OCI-LY3 (cell line): ENCODE data around the gene PDE4D.

Experiments used
- H2AFZ ChIP-seq: fragments of 200-600, 300-600 bp; shearing (Covaris generic); 2 replicates; pipeline ENCODE4 v1.6.0; 2014; ENCODE audit warnings: antibody characterized with exemption, low read depth, low read length
- H3K27ac ChIP-seq: fragments of 200-600, 300-600 bp; sonication (generic); 2 replicates; pipeline ENCODE4 v1.5.1; 2014; ENCODE audit warnings: mild to moderate bottlenecking, low read length, moderate library complexity, mixed read lengths
- H3K27me3 ChIP-seq: fragments of 200-600, 300-600 bp; sonication (generic); 2 replicates; pipeline ENCODE4 v1.6.1; 2014; ENCODE audit warnings: low read depth, low read length, mixed read lengths
- H3K36me3 ChIP-seq: fragments of 200-600, 300-600 bp; sonication (generic); replicated peaks from 2 replicates; pipeline ENCODE3; 2014; ENCODE audit warnings: low read depth, low read length, mixed read lengths
- H3K4me1 ChIP-seq: fragments of 300-600, 200-600 bp; sonication (generic); 2 replicates; pipeline ENCODE4 v1.6.1; 2014; ENCODE audit warnings: low read length, mixed read lengths
- H3K4me2 ChIP-seq: fragments of 200-600, 300-600 bp; sonication (generic); 2 replicates; pipeline ENCODE4 v1.6.1; 2014; ENCODE audit warnings: low read length, mixed read lengths
- H3K4me3 ChIP-seq: fragments of 300-600, 200-600 bp; sonication (generic); 2 replicates; pipeline ENCODE4 v1.5.1; 2014; ENCODE audit warnings: antibody characterized with exemption, mild to moderate bottlenecking, low read length, moderate library complexity
- H3K79me2 ChIP-seq: fragments of 300-600, 200-600 bp; shearing (Covaris generic); 2 replicates; pipeline ENCODE4 v1.6.1; 2014; ENCODE audit warnings: mild to moderate bottlenecking, low read length, mixed read lengths
- H3K9ac ChIP-seq: fragments of 300-600, 200-600 bp; shearing (Covaris generic); 2 replicates; pipeline ENCODE4 v1.6.0; 2014; ENCODE audit warnings: mild to moderate bottlenecking, low read length, moderate library complexity
- H3K9me3 ChIP-seq: fragments of 200-600, 300-600 bp; shearing (Covaris generic); 2 replicates; pipeline ENCODE4 v1.6.1; 2014; ENCODE audit warnings: low read length, mixed read lengths; ENCODE audit not compliant: insufficient read depth
- H4K20me1 ChIP-seq: fragments of 200-600, 300-600 bp; sonication (generic); 2 replicates; pipeline ENCODE4 v1.6.1; 2016; ENCODE audit warnings: low read length, mixed read lengths; ENCODE audit not compliant: insufficient read depth
- EZH2phosphoT487 ChIP-seq: fragments of 200-600 bp; shearing (Covaris generic); IDR thresholded peaks from 2 replicates; pipeline ENCODE4 v1.6.1; 2018; ENCODE audit warnings: antibody characterized with exemption, mixed run types, low read depth
- TF ChIP-seq, protein P1 (sequence below): fragments of 200-600, 300-600 bp; sonication (generic); IDR thresholded peaks from 2 replicates; pipeline ENCODE4 v1.5.1; 2014; ENCODE audit warnings: antibody characterized with exemption, low read length, low read depth

PDE4D gene

GRCh38 chr5:59362438-59362837, 531.1 kb downstream of the PDE4D start:
- Histone ChIP-seq H4K20me1 (no peaks in the 10 kb centered on the region), H3K36me3 (no peaks in the 10 kb centered on the region), H3K27me3 (no peaks in the 10 kb centered on the region), H3K9ac (no peak overlapping the region), H3K4me3 (no peak overlapping the region), H3K79me2 (no peaks in the 10 kb centered on the region), H3K9me3 (no peaks in the 10 kb centered on the region), H3K4me2 (no peak overlapping the region), H3K4me1 (no peaks in the 10 kb centered on the region), H2AFZ (no peak overlapping the region), H3K27ac (no peak overlapping the region)
- TF ChIP-seq, protein P1, sequence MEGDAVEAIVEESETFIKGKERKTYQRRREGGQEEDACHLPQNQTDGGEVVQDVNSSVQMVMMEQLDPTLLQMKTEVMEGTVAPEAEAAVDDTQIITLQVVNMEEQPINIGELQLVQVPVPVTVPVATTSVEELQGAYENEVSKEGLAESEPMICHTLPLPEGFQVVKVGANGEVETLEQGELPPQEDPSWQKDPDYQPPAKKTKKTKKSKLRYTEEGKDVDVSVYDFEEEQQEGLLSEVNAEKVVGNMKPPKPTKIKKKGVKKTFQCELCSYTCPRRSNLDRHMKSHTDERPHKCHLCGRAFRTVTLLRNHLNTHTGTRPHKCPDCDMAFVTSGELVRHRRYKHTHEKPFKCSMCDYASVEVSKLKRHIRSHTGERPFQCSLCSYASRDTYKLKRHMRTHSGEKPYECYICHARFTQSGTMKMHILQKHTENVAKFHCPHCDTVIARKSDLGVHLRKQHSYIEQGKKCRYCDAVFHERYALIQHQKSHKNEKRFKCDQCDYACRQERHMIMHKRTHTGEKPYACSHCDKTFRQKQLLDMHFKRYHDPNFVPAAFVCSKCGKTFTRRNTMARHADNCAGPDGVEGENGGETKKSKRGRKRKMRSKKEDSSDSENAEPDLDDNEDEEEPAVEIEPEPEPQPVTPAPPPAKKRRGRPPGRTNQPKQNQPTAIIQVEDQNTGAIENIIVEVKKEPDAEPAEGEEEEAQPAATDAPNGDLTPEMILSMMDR: no peak
- no peak for TF ChIP-seq EZH2phosphoT487

GRCh38 chr5:59361454-59361853, 532.1 kb downstream of the PDE4D start:
- TF ChIP-seq, protein P1: no peak
- no peak for TF ChIP-seq EZH2phosphoT487
- Histone ChIP-seq H3K79me2 (no peaks in the 10 kb centered on the region), H3K4me3 (no peak overlapping the region), H3K27ac (no peak overlapping the region), H3K27me3 (no peaks in the 10 kb centered on the region), H3K9ac (no peak overlapping the region), H3K9me3 (no peaks in the 10 kb centered on the region), H3K36me3 (no peaks in the 10 kb centered on the region), H2AFZ (no peak overlapping the region), H3K4me1 (no peaks in the 10 kb centered on the region), H4K20me1 (no peaks in the 10 kb centered on the region), H3K4me2 (no peak overlapping the region)

DNA sequence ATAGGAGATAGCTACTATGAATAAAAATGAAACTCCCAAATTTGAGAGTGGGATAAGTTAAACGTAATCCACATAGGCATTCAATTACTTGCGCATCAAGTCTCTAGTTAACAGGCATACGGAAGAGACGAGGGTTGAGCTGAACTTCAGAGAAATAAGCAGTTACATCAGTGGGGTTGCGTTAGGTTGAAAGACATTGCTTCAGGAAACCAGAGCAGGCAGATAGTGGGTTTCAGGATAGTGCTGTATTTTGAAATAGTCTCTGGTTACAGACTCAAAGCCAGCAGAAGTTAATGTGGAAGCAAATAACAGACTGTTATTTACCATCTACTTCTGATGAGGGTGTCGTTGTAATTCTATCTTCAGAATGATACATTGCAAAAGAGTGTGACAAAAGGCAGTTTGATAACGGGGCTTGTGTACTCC, 533.4 kb downstream of the PDE4D start:
- H2AFZ ChIP-seq: no peak overlapping the region
- no peaks in the 10 kb centered on the region for H3K9me3 ChIP-seq
- no peaks in the 10 kb centered on the region for H4K20me1 ChIP-seq
- no peak overlapping the region for H3K9ac ChIP-seq
- H3K4me3 ChIP-seq: no peak overlapping the region
- H3K4me1 ChIP-seq: no peaks in the 10 kb centered on the region
- H3K4me2 ChIP-seq: no peak overlapping the region
- H3K36me3 ChIP-seq: no peaks in the 10 kb centered on the region
- TF ChIP-seq EZH2phosphoT487: no peak
- TF ChIP-seq, protein P1: no peak
- no peaks in the 10 kb centered on the region for H3K79me2 ChIP-seq
- H3K27ac ChIP-seq: no peak overlapping the region
- no peaks in the 10 kb centered on the region for H3K27me3 ChIP-seq

DNA sequence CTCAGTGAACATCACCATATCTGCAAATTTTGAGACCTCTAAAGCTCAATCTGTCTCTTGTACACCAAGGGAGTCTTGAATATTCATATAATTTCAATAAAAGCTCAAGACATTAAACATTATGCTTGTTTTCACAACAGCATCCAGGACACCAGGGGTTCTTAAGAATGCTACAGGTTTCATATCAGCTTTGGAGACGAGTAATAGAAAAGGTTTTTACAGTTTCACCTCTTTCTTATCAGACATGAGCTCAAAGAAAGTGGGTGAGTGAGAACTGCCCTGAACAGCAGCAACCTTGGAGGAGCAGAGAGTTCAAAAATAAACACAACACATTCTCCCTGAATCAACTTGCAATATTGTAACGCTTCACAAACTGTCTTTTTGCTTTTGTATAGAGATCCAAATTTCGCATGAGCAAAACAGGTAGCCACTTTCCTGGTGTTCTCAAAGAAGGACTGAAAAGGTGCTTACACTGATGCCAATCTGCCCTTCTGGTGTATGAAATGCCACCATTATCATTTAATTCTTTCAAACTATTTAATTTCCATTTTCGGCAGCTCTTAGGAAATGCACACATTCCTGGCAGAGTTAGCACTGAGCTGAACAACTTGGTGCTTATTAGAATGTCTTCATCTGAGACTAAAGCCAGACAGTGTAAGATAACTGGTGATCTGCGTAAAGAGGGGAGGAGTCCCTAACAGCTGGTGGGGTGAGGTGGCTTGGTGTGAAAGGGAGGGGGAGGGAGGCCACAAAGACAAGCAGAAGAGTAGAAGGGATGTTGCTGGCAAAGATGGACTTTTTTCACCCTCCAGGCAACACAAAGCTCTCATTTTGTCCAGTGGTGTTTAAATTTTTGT, 535.3 kb downstream of the PDE4D start:
- H3K27me3 ChIP-seq: no peaks in the 10 kb centered on the region
- no peak overlapping the region for H3K4me3 ChIP-seq
- no peaks in the 10 kb centered on the region for H4K20me1 ChIP-seq
- H3K4me2 ChIP-seq: no peak overlapping the region
- no peaks in the 10 kb centered on the region for H3K4me1 ChIP-seq
- no peaks in the 10 kb centered on the region for H3K36me3 ChIP-seq
- H3K27ac ChIP-seq: no peak overlapping the region
- H3K79me2 ChIP-seq: no peaks in the 10 kb centered on the region
- no peak overlapping the region for H3K9ac ChIP-seq
- no peak for TF ChIP-seq EZH2phosphoT487
- TF ChIP-seq, protein P1: no peak
- no peak overlapping the region for H2AFZ ChIP-seq
- H3K9me3 ChIP-seq: no peaks in the 10 kb centered on the region
